AG09319 (cell line): ENCODE measurements around the gene WDFY3.

Experiments used
- DNase-seq: peaks from one replicate; pipeline ENCODE4 v3.0.0-alpha.2; 2010; ENCODE audit warnings: low read depth; ENCODE audit errors: extremely low read depth
- TF ChIP-seq, protein P1 (sequence below): IDR thresholded peaks from 2 replicates; pipeline ENCODE4 v1.5.1; 2011; ENCODE audit warnings: low read depth, mild to moderate bottlenecking, inconsistent platforms, low read length, moderate library complexity

Gene WDFY3

DNA sequence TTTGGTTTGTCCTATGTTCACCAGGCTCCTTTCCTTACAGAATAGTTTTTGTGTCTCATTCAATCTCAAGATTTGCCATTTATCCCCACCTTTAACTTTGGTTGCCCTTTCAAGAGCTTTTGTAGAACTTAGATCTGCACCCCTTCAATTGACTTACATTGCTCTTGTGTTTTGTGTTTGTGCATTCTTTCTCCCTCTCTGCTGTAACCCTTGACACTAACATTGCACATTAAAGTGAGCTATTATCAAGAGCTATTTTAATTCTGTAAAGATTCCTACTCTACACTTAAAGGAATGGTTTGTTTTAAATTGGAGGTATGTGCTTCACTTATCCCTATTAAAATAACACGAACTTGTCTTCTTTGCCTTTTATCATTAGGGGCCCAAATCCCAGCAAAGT, 318.3 kb downstream of the WDFY3 start:
- TF ChIP-seq, protein P1, sequence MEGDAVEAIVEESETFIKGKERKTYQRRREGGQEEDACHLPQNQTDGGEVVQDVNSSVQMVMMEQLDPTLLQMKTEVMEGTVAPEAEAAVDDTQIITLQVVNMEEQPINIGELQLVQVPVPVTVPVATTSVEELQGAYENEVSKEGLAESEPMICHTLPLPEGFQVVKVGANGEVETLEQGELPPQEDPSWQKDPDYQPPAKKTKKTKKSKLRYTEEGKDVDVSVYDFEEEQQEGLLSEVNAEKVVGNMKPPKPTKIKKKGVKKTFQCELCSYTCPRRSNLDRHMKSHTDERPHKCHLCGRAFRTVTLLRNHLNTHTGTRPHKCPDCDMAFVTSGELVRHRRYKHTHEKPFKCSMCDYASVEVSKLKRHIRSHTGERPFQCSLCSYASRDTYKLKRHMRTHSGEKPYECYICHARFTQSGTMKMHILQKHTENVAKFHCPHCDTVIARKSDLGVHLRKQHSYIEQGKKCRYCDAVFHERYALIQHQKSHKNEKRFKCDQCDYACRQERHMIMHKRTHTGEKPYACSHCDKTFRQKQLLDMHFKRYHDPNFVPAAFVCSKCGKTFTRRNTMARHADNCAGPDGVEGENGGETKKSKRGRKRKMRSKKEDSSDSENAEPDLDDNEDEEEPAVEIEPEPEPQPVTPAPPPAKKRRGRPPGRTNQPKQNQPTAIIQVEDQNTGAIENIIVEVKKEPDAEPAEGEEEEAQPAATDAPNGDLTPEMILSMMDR, result no peak
- no peak for DNase-seq

DNA sequence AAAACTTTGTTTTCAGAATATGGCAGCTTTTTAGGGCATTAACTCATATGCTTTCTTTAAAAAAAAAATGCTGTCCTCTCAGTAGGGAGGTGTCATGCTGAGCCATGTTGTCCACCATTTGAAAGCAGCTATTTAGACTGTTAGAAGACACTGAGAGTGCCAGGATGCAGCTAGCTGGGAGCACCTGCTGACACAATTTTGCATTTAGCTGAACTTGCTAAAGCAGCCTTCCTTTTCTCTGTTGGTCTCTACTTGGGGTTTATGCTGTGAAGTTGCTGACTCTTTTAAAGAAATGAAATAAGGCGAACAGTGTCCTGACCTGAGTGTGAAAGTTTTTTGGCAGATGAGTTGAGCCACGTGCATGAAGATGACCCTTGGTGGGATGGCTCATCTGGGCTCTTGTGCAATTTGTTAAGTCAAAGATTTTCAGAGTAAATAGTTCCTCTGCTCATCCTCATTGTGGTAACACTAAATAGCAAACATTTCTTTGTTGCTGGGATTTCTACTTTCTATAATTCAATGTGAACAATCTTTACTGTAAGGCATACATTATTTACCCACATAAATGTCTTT, 319.1 kb downstream of the WDFY3 start:
- TF ChIP-seq, protein P1, result no peak
- DNase-seq, result no peak

DNA sequence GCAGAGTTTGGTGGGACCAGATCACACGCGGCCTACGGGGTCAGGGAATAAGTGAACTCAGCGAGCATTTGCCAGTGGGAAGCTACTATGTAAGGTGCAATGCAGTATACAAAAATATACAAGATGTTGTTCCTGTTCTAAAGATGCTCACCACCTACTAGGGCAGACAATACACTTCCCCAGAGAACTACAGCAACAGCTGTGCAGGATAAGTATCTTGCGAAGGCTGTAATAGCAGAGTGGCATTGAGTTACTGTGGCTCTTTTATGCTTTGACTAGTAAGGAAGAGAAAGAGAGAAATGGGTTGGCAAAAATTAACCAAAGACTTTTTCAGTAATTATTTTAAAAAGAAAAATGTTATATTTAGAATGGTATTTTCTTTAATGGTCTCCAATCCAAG, 322.4 kb downstream of the WDFY3 start:
- TF ChIP-seq, protein P1, result no peak
- no peak for DNase-seq

DNA sequence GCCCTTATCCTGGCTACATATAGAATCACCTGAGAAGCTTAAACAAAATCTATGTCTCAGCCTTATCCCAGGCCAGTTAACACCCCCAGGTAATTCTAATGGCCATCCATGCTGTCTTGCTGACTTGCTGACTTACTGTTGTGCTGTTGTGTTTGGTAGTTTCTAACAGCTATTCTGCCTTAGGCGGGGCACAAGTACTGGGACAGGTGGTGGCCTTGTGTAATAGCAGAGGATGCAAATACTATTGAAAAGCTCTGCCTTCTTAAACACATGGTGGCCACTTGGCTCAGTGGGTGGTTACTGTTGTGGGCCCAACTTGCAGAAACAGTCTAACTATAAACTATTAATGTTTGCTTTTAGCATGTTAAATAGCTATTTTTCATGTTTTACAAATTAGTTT, 327.3 kb downstream of the WDFY3 start:
- DNase-seq, result no peak
- TF ChIP-seq, protein P1, result no peak

DNA sequence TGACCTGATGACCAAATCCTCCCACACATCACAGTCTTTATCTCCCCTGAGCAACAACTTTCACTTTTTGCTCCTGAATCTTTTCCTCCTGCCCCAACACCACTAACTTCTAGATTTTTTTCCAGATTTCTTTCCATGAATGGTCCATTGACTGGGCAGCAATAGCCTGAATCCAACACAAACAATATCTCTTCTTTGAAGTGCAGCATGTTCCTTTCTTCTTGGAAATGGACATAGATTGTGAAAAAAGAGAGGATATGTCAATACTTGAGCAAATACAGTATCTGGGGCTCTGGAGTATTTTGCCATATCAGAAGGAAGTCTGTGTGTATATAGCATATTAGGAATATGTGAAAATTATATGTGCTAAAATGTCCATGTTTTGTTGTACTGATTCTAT, 328.4 kb downstream of the WDFY3 start:
- no peak for DNase-seq
- TF ChIP-seq, protein P1, result no peak

DNA sequence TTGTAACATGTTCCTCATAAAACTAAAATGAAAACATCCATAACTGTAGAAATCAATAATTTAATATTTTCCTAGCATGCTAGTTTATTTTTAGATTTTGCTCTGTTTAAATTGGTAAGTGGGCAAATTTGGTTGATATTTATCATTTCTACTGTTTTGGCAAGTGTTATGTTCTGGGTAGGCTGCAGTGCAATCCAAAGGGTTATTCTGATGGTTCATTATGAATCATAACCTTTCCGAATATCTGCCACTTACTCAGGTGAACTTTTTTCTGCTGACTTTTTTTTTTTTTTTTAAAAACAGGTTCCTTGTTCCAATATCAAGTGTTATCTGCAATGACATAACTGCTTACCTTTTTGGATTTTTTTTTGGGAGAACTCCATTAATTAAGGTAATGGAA, 331.5 kb downstream of the WDFY3 start:
- DNase-seq, result no peak
- TF ChIP-seq, protein P1, result no peak

DNA sequence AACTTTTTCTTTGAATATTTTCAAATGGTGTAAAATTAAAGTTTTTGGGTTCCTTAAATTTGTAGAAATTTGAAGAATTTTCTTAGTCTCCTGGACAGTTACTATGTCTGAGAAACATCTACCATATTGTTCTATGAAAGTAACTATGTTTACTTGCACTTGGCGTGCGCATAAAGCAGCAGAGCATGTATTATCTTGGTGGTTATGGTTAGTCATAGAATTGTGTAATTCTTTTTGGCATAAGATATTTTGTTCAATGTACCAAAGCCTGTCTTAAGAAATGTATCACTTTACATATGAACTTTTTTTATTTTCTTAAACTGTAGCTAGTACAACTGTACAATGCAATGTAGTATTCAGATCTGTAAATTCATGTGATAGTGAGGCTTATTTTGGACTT, 334.4 kb downstream of the WDFY3 start:
- TF ChIP-seq, protein P1, result no peak
- peak; percentile 41 for DNase-seq
